Endothelial cell of umbilical vein (primary cell): ENCODE measurements around the gene ATCAY.
A peak's percentile ranks its signal among the peaks of the same experiment; 100 is the strongest.

Experiments used
- EZH2 ChIP-seq: IDR thresholded peaks from 2 replicates; pipeline ENCODE4 v1.6.1; 2012; ENCODE audit warnings: borderline replicate concordance, low read depth, mild to moderate bottlenecking, moderate library complexity, low read length, inconsistent platforms; ENCODE audit not compliant: severe bottlenecking
- FOS ChIP-seq: IDR thresholded peaks from 2 replicates; pipeline ENCODE4 v1.6.1; 2011; ENCODE audit warnings: mild to moderate bottlenecking, low read length, moderate library complexity, borderline replicate concordance; ENCODE audit not compliant: insufficient read depth
- POLR2A ChIP-seq: IDR thresholded peaks from 2 replicates; pipeline ENCODE4 v1.6.1; 2012; ENCODE audit warnings: low read depth, mild to moderate bottlenecking, control low read depth, low read length
- POLR2AphosphoS5 ChIP-seq: IDR thresholded peaks from 2 replicates; pipeline ENCODE4 v1.6.1; 2012; ENCODE audit warnings: low read depth, mild to moderate bottlenecking, control low read depth, low read length, moderate library complexity; ENCODE audit not compliant: insufficient read depth
- TF ChIP-seq, protein P1 (sequence below), 2 donors: IDR thresholded peaks; 1 replicate in 1 of 2; 2 replicates in 1 of 2; pipeline ENCODE4 v1.5.1; 2011; ENCODE audit warnings: low read length in 2 of 2, mild to moderate bottlenecking in 2 of 2, moderate library complexity in 2 of 2, control low read depth in 1 of 2, inconsistent platforms in 1 of 2, low read depth in 1 of 2; ENCODE audit not compliant: insufficient read depth in 1 of 2; ENCODE audit errors: extremely low read depth in 1 of 2
- TF ChIP-seq, protein P2 (sequence below): IDR thresholded peaks from 2 replicates; pipeline ENCODE4 v1.6.1; 2011; ENCODE audit not compliant: insufficient read depth, insufficient read length

DNA sequence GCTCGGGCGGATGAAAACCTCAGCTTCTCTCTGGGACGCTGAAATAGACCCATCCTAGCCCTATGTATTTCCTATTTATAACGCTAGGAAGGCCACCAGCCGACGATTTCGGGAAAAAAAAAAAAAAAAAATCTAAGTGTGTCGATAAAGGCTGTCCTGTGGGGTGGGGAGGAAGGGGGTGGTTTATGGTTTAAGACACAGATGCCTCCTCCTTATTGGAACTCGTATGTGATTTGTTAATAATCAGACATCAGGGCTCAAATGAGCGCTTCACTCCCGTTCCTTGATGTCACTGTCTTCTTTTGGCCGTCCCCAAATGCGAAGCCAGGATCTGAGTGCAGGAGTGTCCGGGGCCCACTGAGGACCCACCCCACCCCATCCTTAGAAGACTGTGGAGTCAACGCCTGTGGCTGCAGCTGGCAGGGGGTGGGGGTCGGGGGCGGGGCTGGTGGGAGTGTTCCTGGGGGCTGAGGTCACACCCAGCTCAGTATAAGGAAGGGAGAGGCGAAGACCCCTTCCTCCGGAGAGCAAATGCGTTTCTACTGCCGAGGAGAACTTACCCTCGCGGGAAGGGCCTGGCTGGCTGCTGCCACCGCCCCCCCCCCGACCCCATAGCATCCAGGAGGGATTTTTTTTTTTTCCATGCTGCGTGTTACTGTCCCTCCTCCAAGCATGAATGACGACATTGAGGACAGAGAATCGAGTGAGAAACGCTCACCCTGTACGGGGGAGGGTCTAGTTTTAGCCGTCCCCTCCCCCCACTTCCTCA lies 971 bp downstream of the ATCAY start:
- no peak for TF ChIP-seq POLR2A
- TF ChIP-seq, protein P1, sequence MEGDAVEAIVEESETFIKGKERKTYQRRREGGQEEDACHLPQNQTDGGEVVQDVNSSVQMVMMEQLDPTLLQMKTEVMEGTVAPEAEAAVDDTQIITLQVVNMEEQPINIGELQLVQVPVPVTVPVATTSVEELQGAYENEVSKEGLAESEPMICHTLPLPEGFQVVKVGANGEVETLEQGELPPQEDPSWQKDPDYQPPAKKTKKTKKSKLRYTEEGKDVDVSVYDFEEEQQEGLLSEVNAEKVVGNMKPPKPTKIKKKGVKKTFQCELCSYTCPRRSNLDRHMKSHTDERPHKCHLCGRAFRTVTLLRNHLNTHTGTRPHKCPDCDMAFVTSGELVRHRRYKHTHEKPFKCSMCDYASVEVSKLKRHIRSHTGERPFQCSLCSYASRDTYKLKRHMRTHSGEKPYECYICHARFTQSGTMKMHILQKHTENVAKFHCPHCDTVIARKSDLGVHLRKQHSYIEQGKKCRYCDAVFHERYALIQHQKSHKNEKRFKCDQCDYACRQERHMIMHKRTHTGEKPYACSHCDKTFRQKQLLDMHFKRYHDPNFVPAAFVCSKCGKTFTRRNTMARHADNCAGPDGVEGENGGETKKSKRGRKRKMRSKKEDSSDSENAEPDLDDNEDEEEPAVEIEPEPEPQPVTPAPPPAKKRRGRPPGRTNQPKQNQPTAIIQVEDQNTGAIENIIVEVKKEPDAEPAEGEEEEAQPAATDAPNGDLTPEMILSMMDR (IDR thresholded peaks at IDR 0.05; ENCODE audit: extremely low read depth in 1 of 2, insufficient read depth in 1 of 2, low read depth in 1 of 2, low read length in 2 of 2): no peak
- no peak for TF ChIP-seq FOS
- TF ChIP-seq, protein P2, sequence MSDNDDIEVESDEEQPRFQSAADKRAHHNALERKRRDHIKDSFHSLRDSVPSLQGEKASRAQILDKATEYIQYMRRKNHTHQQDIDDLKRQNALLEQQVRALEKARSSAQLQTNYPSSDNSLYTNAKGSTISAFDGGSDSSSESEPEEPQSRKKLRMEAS: no peak
- TF ChIP-seq POLR2AphosphoS5: no peak
- peak; percentile 54 for TF ChIP-seq EZH2
